ENCODE measurements around the gene CD200R1. TPM values are rescaled to one million over a fixed set of nuclear protein-coding genes. Genes with fewer than 3 reads are reported as not detected.

Gene CD200R1
- total and polyA plus RNA-seq, 2 of the 8 experiments (the other 6 are each of a cell fraction or from before 2014, with no cell fraction given): 0.02 TPM; not detected in 1

- Histone ChIP-seq H2BK12ac (ENCODE audit: low read depth, low read length) (no peak overlapping the region), H4K20me1 (replicated peaks in 1 of 2; ENCODE audit: control insufficient read depth in 1 of 2, insufficient read depth in 2 of 2, low read length in 2 of 2) (peaks cover 0 to 4% of the 10 kb centered on the region in 2 experiments), H3K18ac (ENCODE audit: extremely low read depth, low read length) (no peak overlapping the region), H3K4ac (replicated peaks; ENCODE audit: insufficient read length, low read depth, low read length) (no peak overlapping the region), H4K8ac (ENCODE audit: extremely low read depth, insufficient read depth, low read length) (no peak overlapping the region), H3K4me3 (ENCODE audit: extremely low read depth in 1 of 4, insufficient read depth in 2 of 4, low read depth in 3 of 4, low read length in 4 of 4) (no peak overlapping the region), H3K56ac (replicated peaks; ENCODE audit: insufficient read length, low read depth, low read length) (no peak overlapping the region), H3K27me3 (replicated peaks in 1 of 4; ENCODE audit: control insufficient read depth in 3 of 4, extremely low read depth in 1 of 4, insufficient read depth in 3 of 4, low read length in 3 of 4) (no peaks in the 10 kb centered on the region), H4K5ac (ENCODE audit: insufficient read length, low read depth, low read length) (no peak overlapping the region), H3K79me1 (ENCODE audit: low read depth, low read length) (no peaks in the 10 kb centered on the region; the same call in 1 of the 2 replicates), H3K9ac (replicated peaks in 1 of 4; ENCODE audit: extremely low read depth in 1 of 4, low read depth in 3 of 4, low read length in 3 of 4) (no peak overlapping the region), H3K4me2 (ENCODE audit: insufficient read depth in 1 of 2, low read depth in 2 of 2, low read length in 2 of 2) (no peak overlapping the region), H4K91ac (replicated peaks; ENCODE audit: insufficient read length, low read length) (no peak overlapping the region), H3K27ac (ENCODE audit: low read depth, low read length) (no peak overlapping the region), H3K36me3 (ENCODE audit: control insufficient read depth in 2 of 4, insufficient read depth in 4 of 4, low read length in 3 of 4) (peaks cover 9 to 65% (median 41%) of the 10 kb centered on the region in 4 experiments), H3K4me1 (replicated peaks in 1 of 4; ENCODE audit: control insufficient read depth in 3 of 4, insufficient read depth in 4 of 4, low read length in 3 of 4) (peaks cover 0 to 7% (median 0%) of the 10 kb centered on the region in 4 experiments; a peak in 1 of 7 replicates), H2AK5ac (ENCODE audit: low read depth, low read length) (no peak overlapping the region), H3K23ac (ENCODE audit: insufficient read length) (no peak overlapping the region), H3K9me3 (ENCODE audit: insufficient read depth in 2 of 2, low read depth in 1 of 2, low read length in 1 of 2) (no peaks in the 10 kb centered on the region), H2BK120ac (replicated peaks; ENCODE audit: low read depth, low read length) (no peak overlapping the region), H2BK15ac (ENCODE audit: low read length) (no peak overlapping the region), H3K14ac (ENCODE audit: insufficient read length) (no peak overlapping the region), H2BK20ac (ENCODE audit: low read length) (no peak overlapping the region), H3K79me2 (ENCODE audit: control insufficient read depth in 1 of 2, insufficient read depth in 2 of 2, low read length in 2 of 2) (no peaks in the 10 kb centered on the region), H3K23me2 (ENCODE audit: low read depth, low read length) (no peaks in the 10 kb centered on the region), H2BK5ac (ENCODE audit: low read depth, low read length) (no peak overlapping the region), H2AFZ (ENCODE audit: low read length) (no peak overlapping the region)
- DNase-seq (ENCODE audit: low read depth in 1 of 2, low spot score in 2 of 2) (no peak), FAIRE-seq (peak; percentile 7)
- ChIA-PET POLR2A (ENCODE audit: partially characterized antibody) (interaction anchor here (1.5 to 2.4 kb wide), 2 partner anchors 11 to 12 kb away, joined by 7 to 18 read pairs; partner anchors contain the start of gene GTPBP8), CTCF (ENCODE audit: partially characterized antibody) (interaction anchor here (0.7 to 1.3 kb wide), 2 partner anchors 10 to 267 kb away, joined by 3 read pairs; no protein-coding TSS in a partner anchor)
- TF ChIP-seq TAF1 (IDR thresholded peaks at IDR 0.05; ENCODE audit: low read depth, low read length) (no peak), EP300 (IDR thresholded peaks at IDR 0.05; ENCODE audit: borderline replicate concordance in 1 of 2, low read depth in 2 of 2, low read length in 2 of 2) (no peak), USF2 (IDR thresholded peaks at IDR 0.05; ENCODE audit: low read length) (no peak), GTF2F1 (IDR thresholded peaks at IDR 0.05; ENCODE audit: borderline replicate concordance, low read depth, low read length) (no peak), POU5F1 (IDR thresholded peaks at IDR 0.05; ENCODE audit: low read depth, low read length) (no peak), HDAC6 (IDR thresholded peaks at IDR 0.05; ENCODE audit: low read depth, low read length) (no peak)
These were observed 27.1 kb upstream of the CD200R1 start for GRCh38 chr3:113002037-113002436.
